GM12891 (cell line): ENCODE measurements around the gene SLN.

Experiments
- POLR2A ChIP-seq: IDR thresholded peaks from 2 replicates; pipeline ENCODE4 v1.6.1; 2011; ENCODE audit warnings: low read depth, low read length, control low read depth
- POLR2AphosphoS5 ChIP-seq: IDR thresholded peaks from 2 replicates; pipeline ENCODE4 v1.6.1; 2011; ENCODE audit warnings: low read depth, low read length, control low read depth
- SPI1 ChIP-seq: IDR thresholded peaks from 2 replicates; pipeline ENCODE4 v1.6.1; 2011; ENCODE audit warnings: low read depth, low read length, control low read depth
- TAF1 ChIP-seq: IDR thresholded peaks from 2 replicates; pipeline ENCODE4 v1.6.1; 2011; ENCODE audit warnings: low read depth, low read length, control low read depth

DNA sequence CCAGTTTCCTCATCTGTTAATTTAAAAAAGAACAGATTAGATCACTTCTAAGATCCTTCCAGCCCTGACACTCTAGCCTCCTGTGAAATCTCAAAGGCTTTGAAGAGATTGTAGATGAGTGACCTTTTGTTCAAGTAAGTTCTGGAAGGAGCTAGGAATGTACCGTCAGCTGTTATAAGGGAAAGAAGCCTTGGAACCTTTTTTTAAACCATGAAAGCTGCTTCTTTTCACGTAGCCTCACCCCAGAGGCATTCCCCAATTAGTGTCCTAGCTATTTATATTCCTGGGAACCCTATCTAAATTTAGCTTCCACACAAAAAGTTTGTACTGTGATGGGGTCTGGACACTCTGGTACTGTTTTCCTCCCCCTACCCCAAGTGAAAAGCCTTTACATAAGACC lies 35.8 kb upstream of the SLN start:
- TF ChIP-seq POLR2A (no peak), SPI1 (no peak), POLR2AphosphoS5 (no peak), TAF1 (no peak)
